GM18907 (cell line): ENCODE results near the gene GYG1.

Source experiments
- ATAC-seq: cut with Tn5 transposase; IDR thresholded peaks from one replicate; pipeline ENCODE4 v1.9.1; 2021; ENCODE audit warnings: mild to moderate bottlenecking, moderate library complexity; ENCODE audit not compliant: unreplicated experiment

Gene GYG1

GRCh38 chr3:149016242-149016641, 24.9 kb downstream of the GYG1 start:
- no peak for ATAC-seq

DNA sequence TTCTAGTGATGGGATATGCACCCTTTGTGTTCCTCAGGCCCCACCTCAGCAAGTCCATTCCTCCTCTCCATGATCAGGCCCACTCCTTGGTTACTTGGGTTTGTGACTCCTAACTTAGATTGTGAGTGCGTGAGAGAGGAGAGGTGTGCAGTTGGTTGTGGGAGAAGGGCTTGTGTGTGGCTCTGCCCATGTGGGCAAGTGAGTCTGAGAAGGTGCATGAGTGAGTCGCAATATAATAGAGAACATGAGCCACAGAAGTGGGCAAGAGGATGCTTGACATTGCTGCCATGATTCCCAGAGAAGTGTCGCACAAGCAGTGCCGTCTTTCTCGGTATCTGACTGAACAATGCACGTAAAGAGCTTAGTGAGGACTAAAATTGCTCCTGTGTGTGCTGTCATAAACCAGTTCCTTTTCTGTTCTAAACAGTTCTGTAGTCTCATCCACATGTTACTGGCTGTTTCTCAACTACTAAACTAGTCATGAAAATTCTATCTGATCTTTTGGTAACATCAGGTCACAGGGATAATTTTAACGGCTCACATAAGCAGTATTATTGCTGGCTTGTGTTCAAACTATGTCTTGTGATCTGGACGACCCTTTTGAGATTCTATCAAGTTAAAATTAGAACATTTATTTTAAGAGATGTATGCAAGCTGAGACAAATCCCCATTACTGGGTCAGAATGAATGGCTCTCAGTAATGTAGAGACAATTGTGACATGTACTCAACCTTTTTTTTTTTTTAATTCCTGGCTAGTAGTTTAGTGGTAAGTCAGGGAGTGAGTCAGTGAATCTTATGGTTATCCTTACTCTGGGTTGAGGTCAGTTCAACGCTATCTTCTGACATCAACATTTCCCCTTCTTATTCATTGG, 25.6 kb downstream of the GYG1 start:
- no peak for ATAC-seq

DNA sequence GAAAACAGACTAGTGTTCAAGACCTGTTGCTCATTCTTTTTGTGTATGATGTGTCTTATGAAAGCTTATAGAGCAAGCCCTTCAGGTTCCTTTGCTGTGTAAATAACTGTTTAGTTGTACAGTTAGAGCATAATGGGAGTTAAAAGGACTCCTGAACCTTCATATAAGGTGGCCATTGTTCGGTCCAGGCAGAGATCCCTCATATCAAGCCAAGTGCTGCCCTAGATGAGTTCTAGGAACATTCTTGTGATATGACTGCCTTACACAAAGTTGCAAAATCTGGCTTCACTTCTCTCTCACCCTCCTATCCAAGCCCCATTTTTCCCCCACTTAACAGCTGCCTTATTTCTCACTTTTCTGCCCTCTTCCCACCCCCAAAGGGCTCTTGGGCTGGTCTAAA, 26.9 kb downstream of the GYG1 start:
- no peak for ATAC-seq

DNA sequence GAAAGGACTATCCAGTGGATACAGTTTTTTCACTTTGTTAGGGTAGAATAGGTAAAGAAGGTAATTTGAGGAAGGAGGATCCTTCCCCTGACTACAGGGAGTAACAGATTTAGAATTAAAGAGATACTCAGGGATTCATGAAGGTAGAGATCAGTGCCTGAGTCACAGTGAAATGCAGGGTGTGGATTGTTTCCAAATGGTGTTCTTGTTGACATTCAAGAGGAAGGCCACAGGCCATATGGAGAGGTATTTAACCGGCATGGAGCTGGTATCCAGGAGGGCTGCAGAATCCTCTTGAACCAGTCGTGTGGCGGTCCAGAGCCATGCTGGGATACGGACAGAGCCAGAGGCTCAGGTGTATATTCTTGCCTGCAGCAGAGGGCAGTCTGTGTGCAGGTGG, 28.2 kb downstream of the GYG1 start:
- ATAC-seq = no peak

GRCh38 chr3:149020196-149020838, 29.0 kb downstream of the GYG1 start:
- no peak for ATAC-seq

DNA sequence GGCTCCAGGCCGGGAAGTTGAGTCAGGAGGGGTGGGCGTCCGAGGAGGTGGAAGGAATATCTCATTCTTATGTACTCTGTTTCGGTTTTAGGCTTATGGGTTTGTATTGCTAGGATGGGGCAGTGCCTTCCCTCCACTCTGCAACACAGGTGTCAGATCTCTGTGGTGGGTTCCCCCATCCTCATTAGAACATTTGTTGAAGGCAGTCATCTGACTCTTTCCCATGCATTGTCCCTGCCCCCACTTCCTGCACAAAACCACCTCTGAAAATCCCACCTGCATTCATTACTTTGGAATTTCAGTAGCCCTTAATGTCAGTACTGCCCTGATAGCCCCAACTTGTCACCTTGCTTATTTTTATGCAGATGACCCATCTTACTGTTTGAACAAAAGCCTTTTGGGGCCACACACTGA, 29.5 kb downstream of the GYG1 start:
- ATAC-seq = no peak

GRCh38 chr3:149021830-149022229, 30.5 kb downstream of the GYG1 start:
- ATAC-seq = no peak

DNA sequence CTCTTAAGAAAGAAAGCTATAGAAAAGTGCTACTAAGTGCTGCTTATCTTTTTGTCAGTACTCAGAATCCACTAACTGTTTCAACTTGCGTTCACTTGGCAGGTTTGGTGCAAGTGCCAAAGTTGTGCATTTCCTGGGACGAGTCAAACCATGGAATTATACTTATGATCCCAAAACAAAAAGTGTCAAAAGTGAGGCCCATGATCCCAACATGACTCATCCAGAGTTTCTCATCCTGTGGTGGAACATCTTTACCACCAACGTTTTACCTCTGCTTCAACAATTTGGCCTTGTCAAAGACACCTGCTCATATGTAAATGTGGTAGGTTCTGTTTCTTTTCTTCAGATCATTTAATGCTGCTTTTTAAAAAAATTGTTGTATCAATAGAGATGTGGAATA, 32.6 kb downstream of the GYG1 start:
- no peak for ATAC-seq

DNA sequence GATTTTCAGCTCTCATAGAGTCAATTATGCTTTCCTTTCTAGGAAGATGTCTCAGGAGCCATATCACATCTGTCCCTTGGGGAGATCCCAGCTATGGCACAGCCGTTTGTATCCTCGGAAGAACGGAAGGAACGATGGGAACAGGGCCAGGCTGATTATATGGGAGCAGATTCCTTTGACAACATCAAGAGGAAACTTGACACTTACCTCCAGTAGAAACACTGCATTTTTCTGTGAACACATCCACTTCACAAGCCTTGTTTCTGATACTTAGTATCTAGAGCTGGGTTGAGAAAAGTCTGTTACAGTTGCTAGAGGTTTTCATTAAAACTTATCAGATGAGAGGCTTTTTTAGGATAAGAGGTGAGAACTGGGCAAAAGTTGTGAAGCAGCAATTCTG, 35.4 kb downstream of the GYG1 start:
- ATAC-seq = no peak

GRCh38 chr3:149031096-149031495, 39.8 kb downstream of the GYG1 start:
- no peak for ATAC-seq

GRCh38 chr3:149037684-149038083, 46.3 kb downstream of the GYG1 start:
- ATAC-seq = no peak

DNA sequence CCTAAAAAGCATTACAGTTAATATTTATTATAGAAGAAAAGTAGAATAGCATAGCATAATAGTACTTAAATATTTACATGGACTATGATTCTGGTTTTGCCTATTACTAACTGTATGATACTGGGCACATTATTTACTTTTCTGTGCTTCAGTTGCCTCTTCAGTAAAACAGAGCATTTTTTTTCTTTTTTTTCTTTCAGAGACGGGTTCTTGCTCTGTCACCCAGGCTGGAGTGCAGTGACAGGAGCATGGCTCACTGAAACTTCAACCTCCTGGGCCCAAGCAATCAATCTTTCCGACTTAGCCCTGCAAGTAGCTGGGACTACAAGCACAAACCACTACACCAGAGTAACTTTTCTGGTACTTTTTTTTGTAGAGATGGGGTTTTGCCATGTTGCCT, 47.0 kb downstream of the GYG1 start:
- no peak for ATAC-seq

GRCh38 chr3:149042789-149043386, 51.5 kb downstream of the GYG1 start:
- ATAC-seq = peak; percentile 88

DNA sequence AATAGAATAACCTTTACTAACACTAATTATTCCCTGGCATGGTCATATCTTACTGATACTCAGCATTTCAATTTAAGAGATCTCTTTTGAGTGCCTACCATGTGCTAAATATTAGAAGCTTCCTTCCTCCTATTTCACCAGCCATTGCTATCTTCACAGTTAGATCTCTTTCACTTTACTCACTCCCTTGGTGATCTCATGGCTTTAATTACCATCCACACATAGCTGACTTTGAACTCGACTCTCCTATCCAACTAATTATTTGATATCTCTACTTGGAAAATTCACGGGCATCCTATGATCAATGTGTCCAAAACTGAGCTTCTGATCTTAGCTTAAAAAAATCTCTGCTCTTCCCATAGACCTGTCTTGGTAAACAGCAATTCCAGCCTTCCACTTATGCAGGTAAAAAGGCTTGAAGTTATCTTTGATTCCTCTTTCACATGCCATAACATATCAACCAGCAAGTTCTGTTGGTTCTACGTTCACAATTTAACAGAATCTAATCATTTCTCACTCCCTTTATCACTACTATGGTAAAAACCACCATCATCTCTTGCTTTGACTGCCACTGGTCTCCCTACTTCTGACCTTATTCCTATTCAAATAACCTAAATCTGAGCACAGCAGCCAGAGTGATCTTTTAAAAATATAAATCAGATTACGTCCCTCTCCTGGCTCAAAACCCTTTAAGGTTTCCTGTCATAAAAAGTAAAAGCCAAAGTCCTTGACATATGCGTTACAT, 53.2 kb downstream of the GYG1 start:
- ATAC-seq = no peak

DNA sequence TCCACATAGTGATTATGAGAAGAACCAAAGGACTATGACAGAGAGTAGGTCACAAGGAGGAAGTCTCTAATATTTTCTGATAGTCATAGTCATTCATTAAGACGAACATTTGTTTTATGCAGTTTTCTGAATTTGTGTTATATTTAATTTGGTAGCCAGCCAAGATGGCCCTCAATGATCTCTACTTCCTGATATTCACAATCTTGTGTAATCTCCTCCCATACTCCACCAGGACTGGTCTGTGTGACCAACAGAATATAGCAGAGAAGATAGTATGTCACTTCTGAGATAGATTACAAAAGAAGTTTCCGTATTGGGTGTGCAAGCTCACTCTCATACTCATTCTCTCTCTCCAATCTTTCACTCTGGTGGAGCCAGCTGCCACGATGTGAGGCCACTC, 64.2 kb downstream of the GYG1 start:
- no peak for ATAC-seq

- ATAC-seq = no peak
Observed at GRCh38 chr3:149058198-149058597, 66.9 kb downstream of the GYG1 start.

- no peak for ATAC-seq
Observed at GRCh38 chr3:149058602-149059001, 67.3 kb downstream of the GYG1 start.

GRCh38 chr3:149061776-149062175, 70.4 kb downstream of the GYG1 start:
- no peak for ATAC-seq

GRCh38 chr3:149067883-149068282, 76.5 kb downstream of the GYG1 start:
- ATAC-seq = no peak
